ENCODE measurements around the gene SDK2. TPM values are rescaled to one million over a fixed set of nuclear protein-coding genes. Genes with fewer than 3 reads are reported as not detected.

SDK2 gene
- total and polyA plus RNA-seq, 2 of the 4 experiments (the other 2 are of a cell fraction), result under 0.01 to 0.03 TPM

DNA sequence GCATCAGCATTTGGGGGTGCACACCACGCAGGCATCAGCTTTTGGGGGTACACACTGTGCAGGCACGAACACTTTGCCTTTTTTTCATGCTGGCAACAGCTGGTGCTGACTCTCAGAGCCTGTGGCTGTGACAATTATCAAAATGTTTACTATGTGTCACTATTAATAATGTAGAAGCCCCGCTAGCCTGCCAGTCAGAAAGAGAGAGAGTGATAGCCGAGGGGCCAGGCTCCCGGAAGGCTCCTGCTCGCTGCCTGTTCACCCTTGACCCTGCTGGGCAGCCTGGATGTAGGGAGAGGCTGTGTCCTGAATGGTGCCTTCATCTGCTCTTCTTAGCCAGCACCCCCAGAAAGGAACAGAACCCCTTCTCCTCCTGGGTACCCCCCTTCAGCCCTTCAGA is 61.9 kb downstream of the SDK2 start:
- no peak overlapping the region for H2BK120ac ChIP-seq (ENCODE audit: low read depth, low read length)
- H3K9ac ChIP-seq (ENCODE audit: low read depth, low read length), result no peak overlapping the region
- no peak overlapping the region for H2BK20ac ChIP-seq (ENCODE audit: low read depth, low read length)
- dilution Hi-C loops (cut with HindIII; ENCODE audit: low sequenced_read_pairs, unreplicated experiment) (no loop called here), intact Hi-C loops (cut with micrococcal nuclease) (no loop called here), in situ Hi-C loops (cut with MboI; ENCODE audit: low sequenced_read_pairs) (no loop called here)
- no peaks in the 10 kb centered on the region for H3K79me1 ChIP-seq (ENCODE audit: low read depth in 1 of 2, low read length in 2 of 2)
- no peaks in the 10 kb centered on the region for H3K4me1 ChIP-seq (ENCODE audit: control insufficient read depth, insufficient read depth, low read length)
- DNase-seq, result no peak
- H3K4me2 ChIP-seq (ENCODE audit: low read depth, low read length), result no peak overlapping the region
- no peak overlapping the region for H2AK5ac ChIP-seq (ENCODE audit: low read depth, low read length)
- no peak overlapping the region for H2AK9ac ChIP-seq (replicated peaks; ENCODE audit: low read depth, low read length, poor library complexity)
- no peak overlapping the region for H3K18ac ChIP-seq (ENCODE audit: low read depth, low read length)
- BruUV-seq (replicated peaks), result no TSS peak
- H3K27me3 ChIP-seq (ENCODE audit: control insufficient read depth, insufficient read depth, low read length), result no peaks in the 10 kb centered on the region
- no peak overlapping the region for H2BK15ac ChIP-seq (ENCODE audit: low read depth, low read length)
- H3K27ac ChIP-seq (ENCODE audit: insufficient read depth, low read length), result no peak overlapping the region
- H3K56ac ChIP-seq (ENCODE audit: extremely low read depth, insufficient read depth, low read length), result no peak overlapping the region
- no peak overlapping the region for H2AFZ ChIP-seq (replicated peaks; ENCODE audit: low read length, poor library complexity)
- H3K9me3 ChIP-seq (ENCODE audit: control insufficient read depth, insufficient read depth, low read length), result peaks cover 3% of the 10 kb centered on the region; the same call in 1 of the 2 replicates
- no peak for ATAC-seq (ENCODE audit: low read depth)
- H4K5ac ChIP-seq (ENCODE audit: low read depth, low read length), result no peak overlapping the region
- POLR2A ChIA-PET (ENCODE audit: unreplicated experiment), result no interaction called here
- no peak overlapping the region for H4K8ac ChIP-seq (ENCODE audit: low read depth in 2 of 2, low read length in 2 of 2)
- H4K91ac ChIP-seq (ENCODE audit: insufficient read depth, low read depth, low read length), result no peak overlapping the region
- no peak overlapping the region for H3K23ac ChIP-seq (ENCODE audit: low read depth, low read length)
- H3K4ac ChIP-seq (ENCODE audit: low read depth, low read length), result no peak overlapping the region
- no peak overlapping the region for H3K14ac ChIP-seq (replicated peaks; ENCODE audit: low read depth, low read length)
- TF ChIP-seq POLR2A (IDR thresholded peaks at IDR 0.05; ENCODE audit: low read depth, low read length) (no peak), ELK1 (IDR thresholded peaks at IDR 0.05; ENCODE audit: borderline replicate concordance, low read depth, low read length) (no peak), RFX5 (IDR thresholded peaks at IDR 0.05; ENCODE audit: low read depth, low read length) (no peak), CHD1 (IDR thresholded peaks at IDR 0.05; ENCODE audit: low read depth, low read length) (no peak), NFE2L2 (IDR thresholded peaks at IDR 0.05; ENCODE audit: low read depth, low read length) (no peak), SMC3 (IDR thresholded peaks at IDR 0.05; ENCODE audit: low read depth, low read length) (no peak), MXI1 (IDR thresholded peaks at IDR 0.05; ENCODE audit: borderline replicate concordance, low read depth, low read length) (no peak), MAZ (IDR thresholded peaks at IDR 0.05; ENCODE audit: borderline replicate concordance, low read depth, low read length) (no peak), FOS (IDR thresholded peaks at IDR 0.05; ENCODE audit: low read depth, low read length) (no peak), MAFK (IDR thresholded peaks at IDR 0.05; ENCODE audit: low read depth, low read length) (no peak), CEBPB (IDR thresholded peaks at IDR 0.05; ENCODE audit: low read depth, low read length) (no peak), RCOR1 (IDR thresholded peaks at IDR 0.05; ENCODE audit: insufficient replicate concordance, low read length) (no peak), BHLHE40 (IDR thresholded peaks at IDR 0.05; ENCODE audit: low read depth, low read length) (no peak), RAD21 (IDR thresholded peaks at IDR 0.05; ENCODE audit: low read length) (no peak)
- TF ChIP-seq, protein P1, sequence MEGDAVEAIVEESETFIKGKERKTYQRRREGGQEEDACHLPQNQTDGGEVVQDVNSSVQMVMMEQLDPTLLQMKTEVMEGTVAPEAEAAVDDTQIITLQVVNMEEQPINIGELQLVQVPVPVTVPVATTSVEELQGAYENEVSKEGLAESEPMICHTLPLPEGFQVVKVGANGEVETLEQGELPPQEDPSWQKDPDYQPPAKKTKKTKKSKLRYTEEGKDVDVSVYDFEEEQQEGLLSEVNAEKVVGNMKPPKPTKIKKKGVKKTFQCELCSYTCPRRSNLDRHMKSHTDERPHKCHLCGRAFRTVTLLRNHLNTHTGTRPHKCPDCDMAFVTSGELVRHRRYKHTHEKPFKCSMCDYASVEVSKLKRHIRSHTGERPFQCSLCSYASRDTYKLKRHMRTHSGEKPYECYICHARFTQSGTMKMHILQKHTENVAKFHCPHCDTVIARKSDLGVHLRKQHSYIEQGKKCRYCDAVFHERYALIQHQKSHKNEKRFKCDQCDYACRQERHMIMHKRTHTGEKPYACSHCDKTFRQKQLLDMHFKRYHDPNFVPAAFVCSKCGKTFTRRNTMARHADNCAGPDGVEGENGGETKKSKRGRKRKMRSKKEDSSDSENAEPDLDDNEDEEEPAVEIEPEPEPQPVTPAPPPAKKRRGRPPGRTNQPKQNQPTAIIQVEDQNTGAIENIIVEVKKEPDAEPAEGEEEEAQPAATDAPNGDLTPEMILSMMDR (conservative IDR thresholded peaks at IDR 0.05; ENCODE audit: low read depth, low read length), result no peak
- TF ChIP-seq, protein P2, sequence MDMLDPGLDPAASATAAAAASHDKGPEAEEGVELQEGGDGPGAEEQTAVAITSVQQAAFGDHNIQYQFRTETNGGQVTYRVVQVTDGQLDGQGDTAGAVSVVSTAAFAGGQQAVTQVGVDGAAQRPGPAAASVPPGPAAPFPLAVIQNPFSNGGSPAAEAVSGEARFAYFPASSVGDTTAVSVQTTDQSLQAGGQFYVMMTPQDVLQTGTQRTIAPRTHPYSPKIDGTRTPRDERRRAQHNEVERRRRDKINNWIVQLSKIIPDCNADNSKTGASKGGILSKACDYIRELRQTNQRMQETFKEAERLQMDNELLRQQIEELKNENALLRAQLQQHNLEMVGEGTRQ (IDR thresholded peaks at IDR 0.05; ENCODE audit: low read depth, low read length), result no peak
- no peak overlapping the region for H2BK5ac ChIP-seq (ENCODE audit: low read depth, low read length, poor library complexity, severe bottlenecking)
- CTCF ChIA-PET, result no interaction called here
- H3K9me1 ChIP-seq (ENCODE audit: insufficient read depth, low read length), result no peaks in the 10 kb centered on the region
- H4K20me1 ChIP-seq (ENCODE audit: insufficient read depth, low read length), result no peaks in the 10 kb centered on the region
- no peak overlapping the region for H3K4me3 ChIP-seq (ENCODE audit: insufficient read depth, low read depth, low read length)
- H3K36me3 ChIP-seq (ENCODE audit: control insufficient read depth, insufficient read depth, low read length), result no peaks in the 10 kb centered on the region
- no CpG with 5 or more reads among the region's 6 CpGs for WGBS, 2 experiments (ENCODE audit: extremely low coverage in 2 of 2, insufficient read length in 1 of 2)
